ENCODE data around the gene SLU7.

Gene SLU7

GRCh38 chr5:160371294-160371693, 47.6 kb downstream of the SLU7 start:
- no peaks in the 10 kb centered on the region for H3K36me3 ChIP-seq (ENCODE audit: insufficient read depth)
- H3K27ac ChIP-seq: no peak overlapping the region
- H2AFZ ChIP-seq (ENCODE audit: low read depth): no peak overlapping the region
- no peaks in the 10 kb centered on the region for H3K79me2 ChIP-seq (ENCODE audit: insufficient read depth, low read depth)
- no peak overlapping the region for H3K4me2 ChIP-seq
- H3K9ac ChIP-seq: no peak overlapping the region
- no peaks in the 10 kb centered on the region for H4K20me1 ChIP-seq (ENCODE audit: insufficient read depth)
- no peak for TF ChIP-seq CTCF (conservative IDR thresholded peaks at IDR 0.05; ENCODE audit: low read depth, low read length)
- no peaks in the 10 kb centered on the region for H3K27me3 ChIP-seq (ENCODE audit: insufficient read depth, low read depth)
- H3K4me1 ChIP-seq (ENCODE audit: low read depth, poor library complexity, severe bottlenecking): no peaks in the 10 kb centered on the region
- H3K4me3 ChIP-seq (IDR thresholded peaks at IDR 0.05; ENCODE audit: insufficient read depth, low read depth, low read length): no peak overlapping the region

DNA sequence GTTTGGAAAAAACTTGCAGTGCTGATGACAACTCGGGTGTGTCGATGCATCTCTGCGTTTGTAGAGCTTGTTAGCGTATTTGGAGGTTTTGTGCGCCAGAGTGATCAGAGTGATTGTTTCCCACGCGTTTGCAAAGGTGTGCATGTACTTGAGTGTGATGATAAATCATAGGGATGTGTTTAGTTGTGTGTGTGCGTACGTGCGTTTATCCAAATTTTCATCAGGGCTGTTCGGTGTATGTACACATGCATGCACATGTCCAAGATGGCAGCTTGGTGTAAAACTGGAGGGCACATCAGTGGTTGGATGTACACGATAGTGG, 48.2 kb downstream of the SLU7 start:
- H3K9ac ChIP-seq: no peak overlapping the region
- H2AFZ ChIP-seq (ENCODE audit: low read depth): no peak overlapping the region

GRCh38 chr5:160369990-160370712, 48.7 kb downstream of the SLU7 start, which contains the start of gene C1QTNF2:
Gene C1QTNF2, minus strand, starts transcription at chr5:160370626. Its CDS starts 15,615 bp downstream, at chr5:160355011.
- Histone ChIP-seq H3K27me3 (ENCODE audit: insufficient read depth, low read depth) (no peaks in the 10 kb centered on the region), H3K4me3 (IDR thresholded peaks at IDR 0.05; ENCODE audit: insufficient read depth, low read depth, low read length) (no peak within 1 kb of the TSS), H3K4me1 (ENCODE audit: low read depth, poor library complexity, severe bottlenecking) (no peaks in the 10 kb centered on the region), H4K20me1 (ENCODE audit: insufficient read depth) (no peaks in the 10 kb centered on the region), H3K79me2 (ENCODE audit: insufficient read depth, low read depth) (no peaks in the 10 kb centered on the region), H3K27ac (no peak within 1 kb of the TSS), H3K4me2 (no peak within 1 kb of the TSS), H2AFZ (ENCODE audit: low read depth) (no peak within 1 kb of the TSS), H3K9ac (no peak within 1 kb of the TSS), H3K36me3 (ENCODE audit: insufficient read depth) (no peaks in the 10 kb centered on the region)
- TF ChIP-seq CTCF (conservative IDR thresholded peaks at IDR 0.05; ENCODE audit: low read depth, low read length): no peak

More for the DNA sequence above, 48.2 kb downstream of the SLU7 start:
- Histone ChIP-seq H3K79me2 (ENCODE audit: insufficient read depth, low read depth) (no peaks in the 10 kb centered on the region), H3K27ac (no peak overlapping the region), H4K20me1 (ENCODE audit: insufficient read depth) (no peaks in the 10 kb centered on the region), H3K4me2 (no peak overlapping the region), H3K4me3 (IDR thresholded peaks at IDR 0.05; ENCODE audit: insufficient read depth, low read depth, low read length) (no peak overlapping the region), H3K4me1 (ENCODE audit: low read depth, poor library complexity, severe bottlenecking) (no peaks in the 10 kb centered on the region), H3K36me3 (ENCODE audit: insufficient read depth) (no peaks in the 10 kb centered on the region), H3K27me3 (ENCODE audit: insufficient read depth, low read depth) (no peaks in the 10 kb centered on the region)
- no peak for TF ChIP-seq CTCF (conservative IDR thresholded peaks at IDR 0.05; ENCODE audit: low read depth, low read length)

DNA sequence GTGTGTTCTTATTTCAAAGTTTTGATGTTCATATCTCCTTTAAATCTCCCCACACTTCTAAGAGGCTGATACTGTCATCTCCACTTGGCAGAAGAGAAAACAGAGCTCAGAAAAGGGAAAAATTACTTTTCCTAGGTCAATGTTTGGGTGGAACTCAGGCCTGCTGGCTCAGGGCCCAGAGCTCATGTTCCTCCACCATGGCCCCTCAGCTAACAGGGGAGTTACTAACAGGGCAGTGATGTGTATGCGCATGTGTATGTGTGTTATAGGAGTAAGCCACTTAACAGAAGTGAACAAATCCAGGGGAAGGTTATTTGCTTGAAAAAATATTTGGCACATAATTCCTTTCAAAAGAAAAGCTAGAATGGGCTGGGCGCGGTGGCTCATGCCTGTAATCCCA, 51.0 kb downstream of the SLU7 start:
- TF ChIP-seq CTCF (conservative IDR thresholded peaks at IDR 0.05; ENCODE audit: low read depth, low read length): no peak
- H3K4me1 ChIP-seq (ENCODE audit: low read depth, poor library complexity, severe bottlenecking): no peaks in the 10 kb centered on the region
- no peaks in the 10 kb centered on the region for H3K79me2 ChIP-seq (ENCODE audit: insufficient read depth, low read depth)
- no peak overlapping the region for H3K9ac ChIP-seq
- H3K36me3 ChIP-seq (ENCODE audit: insufficient read depth): no peaks in the 10 kb centered on the region
- no peaks in the 10 kb centered on the region for H3K27me3 ChIP-seq (ENCODE audit: insufficient read depth, low read depth)
- no peaks in the 10 kb centered on the region for H4K20me1 ChIP-seq (ENCODE audit: insufficient read depth)
- no peak overlapping the region for H3K27ac ChIP-seq
- H2AFZ ChIP-seq (ENCODE audit: low read depth): no peak overlapping the region
- H3K4me3 ChIP-seq (IDR thresholded peaks at IDR 0.05; ENCODE audit: insufficient read depth, low read depth, low read length): no peak overlapping the region
- H3K4me2 ChIP-seq: no peak overlapping the region

All from KMS-11 (cell line).